GM18951 (cell line): ENCODE data around the gene HGD.
A peak's percentile ranks its signal among the peaks of the same experiment; 100 is the strongest.

ENCODE experiments used
- POLR2A ChIP-seq: IDR thresholded peaks from 4 replicates; pipeline ENCODE4 v1.6.1; 2011; ENCODE audit warnings: mild to moderate bottlenecking; ENCODE audit not compliant: insufficient read length, insufficient read depth; ENCODE audit errors: extremely low read depth
- in situ Hi-C: fragments of 300-500 bp; cut with MboI; formaldehyde crosslinking; loops from one replicate; pipeline ENCODE4 v1.12.0; 2022; ENCODE audit warnings: low sequenced_read_pairs, mixed read lengths, inconsistent platforms; ENCODE audit not compliant: unreplicated experiment

The HGD gene

DNA sequence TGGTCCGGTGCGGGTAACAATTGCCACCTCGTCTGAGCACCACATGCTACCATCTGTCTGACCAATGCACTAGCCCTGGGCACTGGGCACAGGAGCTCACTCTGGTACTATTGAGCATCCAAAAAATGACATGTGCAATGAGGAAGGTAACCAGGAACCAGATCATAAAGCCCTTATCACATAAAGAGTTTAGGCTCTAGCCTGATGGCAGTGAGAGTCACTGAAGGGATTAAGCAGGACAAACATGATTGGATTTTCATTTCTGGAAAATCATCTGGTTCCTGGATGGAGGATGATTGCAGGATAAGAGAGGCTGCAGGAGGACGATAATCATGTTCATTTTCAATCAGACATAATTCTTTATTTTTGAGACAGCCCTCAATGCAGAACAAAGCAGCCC lies 73.5 kb downstream of the HGD start:
- in situ Hi-C loops: no loop called here
- TF ChIP-seq POLR2A: no peak

DNA sequence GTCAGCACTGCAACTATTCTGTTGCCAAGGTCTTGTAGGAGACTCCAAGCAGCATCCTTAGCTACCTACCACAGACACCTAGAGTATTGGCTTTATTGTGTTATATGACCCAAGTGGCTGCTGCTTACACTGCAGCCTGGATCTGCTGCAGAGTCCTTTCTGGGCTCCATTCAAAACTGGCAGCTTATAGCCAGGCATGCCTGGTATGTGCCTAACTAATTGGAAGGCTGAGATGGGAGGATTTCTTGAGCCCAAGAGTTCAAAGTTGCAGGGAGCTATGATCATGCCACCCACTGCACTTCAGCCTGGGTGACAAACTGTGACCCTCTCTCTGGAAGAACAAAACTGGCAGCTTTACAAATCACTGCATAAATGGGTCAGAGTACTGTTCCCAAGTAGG lies 77.3 kb downstream of the HGD start:
- in situ Hi-C loops: no loop called here
- no peak for TF ChIP-seq POLR2A

DNA sequence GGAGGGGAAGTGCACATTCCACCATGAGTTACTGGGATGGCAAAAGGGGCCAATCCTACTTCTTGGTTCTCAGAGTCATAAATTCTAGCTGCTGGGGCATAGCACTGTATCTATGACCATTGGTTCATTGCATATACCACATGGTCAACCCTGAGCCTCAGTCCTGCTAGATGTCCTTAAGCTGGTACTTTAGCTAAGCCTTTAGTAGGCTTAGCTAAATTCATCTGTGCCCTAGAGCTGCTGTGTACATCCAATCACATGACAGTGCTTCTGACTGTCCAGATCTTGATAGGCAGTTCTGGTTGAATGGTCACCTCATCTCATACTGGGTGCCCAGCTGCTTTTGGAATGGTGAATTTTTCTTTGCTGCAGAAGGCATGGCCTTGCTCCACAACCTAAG lies 77.7 kb downstream of the HGD start:
- in situ Hi-C loops: no loop called here
- no peak for TF ChIP-seq POLR2A

DNA sequence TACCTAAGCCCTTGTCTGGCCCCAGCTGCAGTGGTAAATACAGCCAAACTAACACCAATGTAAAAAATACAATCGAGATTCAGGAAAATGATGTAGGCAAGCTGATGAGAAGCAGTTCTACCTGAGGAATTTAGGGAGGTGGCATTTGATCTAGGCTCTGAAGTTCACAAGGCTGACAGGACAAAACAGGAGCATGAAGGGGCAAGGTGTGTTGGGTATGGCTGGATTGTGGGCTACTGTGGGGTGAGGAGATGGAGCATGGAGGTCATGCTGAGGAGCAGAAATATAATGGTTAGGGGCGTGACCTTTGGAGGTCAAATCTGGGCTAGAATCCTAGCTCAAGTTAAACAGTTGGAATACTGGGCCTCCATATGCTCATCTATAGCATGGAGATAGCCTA lies 79.4 kb downstream of the HGD start:
- in situ Hi-C loops: no loop called here
- TF ChIP-seq POLR2A: peak; percentile 18

DNA sequence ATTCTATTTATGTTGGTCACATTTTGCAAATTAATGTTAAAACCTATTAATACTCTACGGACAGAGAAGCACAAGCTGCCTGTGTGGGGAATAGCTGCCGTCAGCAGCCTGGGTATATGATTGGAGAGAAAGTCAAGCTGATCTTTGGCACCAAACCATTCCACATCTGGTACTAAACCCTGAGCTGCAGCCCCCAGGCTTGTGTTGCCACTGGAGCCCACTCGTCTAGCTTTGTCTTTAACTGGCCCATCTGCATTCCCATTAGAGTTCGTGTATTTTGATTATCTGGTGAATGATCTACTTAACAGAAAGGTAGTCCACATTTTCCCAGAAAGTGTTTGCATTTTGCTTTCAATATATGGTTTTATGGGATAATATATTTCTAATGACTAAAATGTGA lies 80.5 kb downstream of the HGD start:
- no peak for TF ChIP-seq POLR2A
- in situ Hi-C loops: no loop called here

DNA sequence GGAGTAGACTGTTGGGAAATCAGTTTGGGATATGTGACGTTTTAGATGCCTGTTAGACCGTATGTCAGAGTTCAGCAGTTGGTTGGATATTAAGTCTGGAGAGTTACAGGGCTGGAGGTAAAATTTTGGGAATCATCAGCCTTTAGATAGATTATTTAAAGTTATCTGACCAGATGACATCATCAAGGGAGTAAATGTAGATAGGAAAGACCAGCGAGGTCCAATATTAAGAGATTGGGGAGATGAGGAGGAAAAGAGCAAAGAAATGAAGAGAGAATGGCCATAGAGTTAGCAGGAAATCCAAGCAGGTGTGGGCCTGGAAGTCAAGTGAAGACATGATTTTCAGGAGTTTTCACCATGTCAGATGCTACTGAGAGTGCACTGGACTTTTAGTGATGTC lies 82.8 kb downstream of the HGD start:
- in situ Hi-C loops: no loop called here
- no peak for TF ChIP-seq POLR2A

DNA sequence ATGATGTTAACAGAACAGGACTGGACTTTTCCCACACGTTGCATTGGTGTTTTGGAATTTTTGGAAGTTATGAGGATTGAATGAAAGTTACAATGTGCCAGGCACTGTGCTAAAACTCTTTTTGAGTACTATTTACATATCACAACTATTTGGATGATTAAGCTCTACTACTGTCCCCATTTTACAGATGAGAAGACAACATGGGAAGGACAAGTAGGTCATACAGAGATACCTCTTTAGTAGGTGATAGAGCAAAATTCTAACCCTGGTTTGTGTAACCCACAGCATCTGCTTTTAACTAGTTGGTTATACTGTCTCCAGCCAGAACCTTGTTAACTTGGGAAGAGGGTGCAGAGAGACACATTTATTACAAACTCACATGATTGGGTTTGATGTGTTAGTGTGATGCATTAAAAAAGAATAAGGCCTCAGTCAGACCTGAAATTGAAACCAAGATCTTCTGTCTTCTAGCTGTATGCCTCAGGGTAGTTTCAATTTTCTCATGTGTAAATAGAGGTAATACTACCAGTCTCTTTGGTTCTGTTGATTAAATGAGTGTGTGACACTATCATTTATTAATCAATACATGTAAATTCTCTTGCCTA lies 84.5 kb downstream of the HGD start:
- in situ Hi-C loops: no loop called here
- TF ChIP-seq POLR2A: no peak

DNA sequence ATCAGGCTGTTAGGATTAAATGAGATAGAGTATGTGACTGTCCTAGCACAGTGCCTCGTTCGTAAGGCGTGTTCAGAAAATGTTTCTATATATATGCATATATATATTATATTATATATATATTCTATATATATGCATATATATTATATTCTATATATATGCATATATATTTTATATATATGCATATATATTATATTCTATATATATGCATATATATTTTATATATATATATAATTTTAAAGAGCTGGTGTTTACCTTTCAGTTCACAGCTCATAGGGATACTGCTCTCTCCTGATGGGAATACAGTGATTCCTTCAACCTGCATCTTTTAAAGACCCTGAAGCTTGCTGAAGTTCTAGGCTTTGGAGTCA lies 85.2 kb downstream of the HGD start:
- in situ Hi-C loops: no loop called here
- no peak for TF ChIP-seq POLR2A

DNA sequence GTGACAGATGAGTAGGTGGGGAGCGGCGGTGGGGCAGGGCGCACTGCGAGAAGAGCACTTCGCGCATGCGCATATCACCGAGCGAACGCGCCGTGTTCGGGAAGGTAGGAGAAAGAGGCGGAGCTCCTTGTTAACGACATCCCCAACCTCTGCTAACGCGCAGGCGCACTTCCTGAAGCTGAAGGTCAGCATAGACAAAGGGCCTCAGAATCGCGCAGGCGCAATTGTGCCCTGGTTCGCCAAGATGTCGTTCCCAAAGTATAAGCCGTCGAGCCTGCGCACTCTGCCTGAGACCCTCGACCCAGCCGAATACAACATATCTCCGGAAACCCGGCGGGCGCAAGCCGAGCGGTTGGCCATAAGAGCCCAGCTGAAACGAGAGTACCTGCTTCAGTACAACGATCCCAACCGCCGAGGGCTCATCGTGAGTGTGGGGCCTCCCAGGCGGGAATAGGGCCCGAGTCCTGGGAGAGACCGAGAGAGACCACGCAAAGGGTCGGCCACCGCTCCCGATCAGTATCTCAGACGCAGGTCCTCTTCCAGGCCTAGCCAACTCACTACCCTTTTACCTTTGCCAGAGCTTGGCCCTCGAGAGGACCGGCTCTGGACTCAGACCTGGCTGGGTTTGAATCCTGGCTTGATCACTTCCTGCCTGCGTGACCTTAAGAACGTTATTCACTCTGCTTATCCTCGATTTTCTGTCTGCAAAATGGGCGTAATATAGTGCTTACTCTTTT lies 85.8 kb downstream of the HGD start, which contains the start of gene NDUFB4:
Gene NDUFB4 (plus strand): TSS at position 221 of the 737 bp plus-strand sequence. CDS start 24 bp downstream, at position 245.
- TF ChIP-seq POLR2A: peak; percentile 87
- in situ Hi-C loops: no loop called here

DNA sequence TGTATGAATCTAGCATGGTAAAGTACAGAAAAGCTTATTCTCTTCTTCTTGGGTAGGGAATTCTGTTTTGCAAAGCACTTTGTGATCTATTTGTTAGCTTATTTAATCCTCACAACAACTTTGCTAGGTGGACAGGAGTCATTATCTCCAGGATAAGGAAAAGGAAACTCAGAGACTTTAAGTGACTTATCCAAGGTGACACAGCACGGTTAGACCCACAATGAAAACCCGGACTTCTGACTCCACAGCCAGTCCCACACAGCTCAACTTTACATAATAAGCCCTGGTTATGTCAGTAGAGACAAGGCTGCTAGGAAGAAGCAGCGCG lies 86.3 kb downstream of the HGD start:
- in situ Hi-C loops: no loop called here
- no peak for TF ChIP-seq POLR2A

DNA sequence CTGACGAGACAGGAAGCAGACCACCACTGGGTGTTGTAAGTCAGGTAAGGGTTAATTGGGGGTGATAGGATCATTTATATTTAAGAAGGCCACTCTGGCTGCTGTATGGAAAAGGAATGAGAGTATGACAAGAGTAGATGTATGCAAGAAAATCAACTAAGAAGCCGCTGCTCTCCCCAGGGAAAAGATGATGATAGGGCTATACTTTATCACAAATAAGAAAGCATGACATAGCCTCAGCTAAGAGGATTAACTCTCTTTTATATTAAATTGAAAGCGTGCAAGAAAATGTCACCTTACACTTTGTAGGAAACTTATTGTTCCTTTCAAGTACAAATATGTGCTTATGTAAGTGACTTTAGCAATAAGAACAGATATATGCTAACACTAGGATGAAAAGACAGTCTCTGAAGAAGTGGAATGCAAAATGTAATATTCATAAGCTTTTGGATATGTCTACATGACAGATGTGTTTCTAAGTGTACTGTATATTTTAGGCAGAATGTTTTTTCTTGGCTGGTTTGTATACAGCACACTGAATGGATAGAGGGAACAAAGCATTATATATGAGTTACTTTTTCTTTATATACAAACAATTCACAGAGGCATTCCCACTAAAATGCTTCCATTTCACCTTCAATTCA lies 94.6 kb downstream of the HGD start:
- in situ Hi-C loops: no loop called here
- TF ChIP-seq POLR2A: no peak
